Activated CD4-positive, alpha-beta T cell treated with anti-CD3 and anti-CD28 coated beads, Interleukin-2, amount 10 ng/mL, durations not matched to agents 24 days and 14 days (primary cell): ENCODE measurements around the gene SELENBP1. TPM values are rescaled to one million over a fixed set of nuclear protein-coding genes. Genes with fewer than 3 reads are reported as not detected.
"Not testable (repeated sequence)": the region's sequence is repeated elsewhere in the genome, so short reads cannot be mapped to it uniquely, and the experiment has no call there.

Experiments used
- DNase-seq: peaks from one replicate; pipeline ENCODE4 v3.0.0; 2022
- H3K27ac Mint-ChIP-seq: one replicate; pipeline ENCODE4 v1.8.0; 2022; ENCODE audit warnings: mild to moderate bottlenecking, mixed read lengths
- H3K27me3 Mint-ChIP-seq: one replicate; pipeline ENCODE4 v1.8.0; 2022; ENCODE audit warnings: mixed read lengths
- H3K36me3 Mint-ChIP-seq: one replicate; pipeline ENCODE4 v1.8.0; 2022; ENCODE audit warnings: low read depth, mild to moderate bottlenecking, mixed read lengths
- H3K4me1 Mint-ChIP-seq: one replicate; pipeline ENCODE4 v1.8.0; 2021; ENCODE audit warnings: mixed read lengths
- H3K4me3 Mint-ChIP-seq: one replicate; pipeline ENCODE4 v1.8.0; 2022; ENCODE audit warnings: mild to moderate bottlenecking, moderate library complexity, mixed read lengths
- H3K9me3 Mint-ChIP-seq: one replicate; pipeline ENCODE4 v1.8.0; 2021; ENCODE audit warnings: mixed read lengths
- intact Hi-C: fragments of 100-400 bp; cut with micrococcal nuclease; formaldehyde crosslinking; loops from one replicate; pipeline ENCODE4 v1.15.1; 2023
- total RNA-seq: library from RNA; stranded (reverse); gene quantifications from 2 replicates; pipeline ENCODE4 v1.2.3, GENCODE V29; 2022

Gene SELENBP1
- total RNA-seq, 1 donor from 2014 or later = not detected

- Mint-ChIP-seq H3K4me3 (peak within 1 kb of the TSS; percentile 94), H3K9me3 (no peaks in the 10 kb centered on the region), H3K27me3 (no peaks in the 10 kb centered on the region), H3K27ac (peak within 1 kb of the TSS; percentile 100), H3K36me3 (peaks cover 38% of the 10 kb centered on the region), H3K4me1 (peaks cover 23% of the 10 kb centered on the region)
- intact Hi-C loops = loop anchor here (1.0 to 5.0 kb wide), 2 partner anchors 52 to 87 kb away; partner anchors contain the start of gene RFX5
- peak; percentile 95 for DNase-seq
These were observed 27.0 kb upstream of the SELENBP1 start, which contains the start of gene PSMB4 for GRCh38 chr1:151399324-151400171. PSMB4 (plus strand) TSS chr1:151399573; CDS start chr1:151399588, 15 bp downstream.

GRCh38 chr1:151396265-151396664 lies 23.8 kb upstream of the SELENBP1 start:
- Mint-ChIP-seq H3K27me3 (peaks cover 13% of the 10 kb centered on the region), H3K36me3 (peaks cover 18% of the 10 kb centered on the region), H3K4me1 (peaks cover 16% of the 10 kb centered on the region)
- not testable (repeated sequence) for H3K27ac Mint-ChIP-seq, DNase-seq, H3K4me3 Mint-ChIP-seq, H3K9me3 Mint-ChIP-seq
- intact Hi-C loops = loop anchor here (5.0 kb wide), 1 partner anchor 84 kb away; no protein-coding TSS in a partner anchor

- intact Hi-C loops = no loop called here
- Mint-ChIP-seq H3K4me1 (no peaks in the 10 kb centered on the region), H3K9me3 (no peaks in the 10 kb centered on the region), H3K27ac (no peak overlapping the region), H3K27me3 (peaks cover 13% of the 10 kb centered on the region), H3K4me3 (no peak overlapping the region), H3K36me3 (no peaks in the 10 kb centered on the region)
- no peak for DNase-seq
These were observed 21.1 kb upstream of the SELENBP1 start for GRCh38 chr1:151393583-151393982.

GRCh38 chr1:151391079-151391563 lies 18.6 kb upstream of the SELENBP1 start:
- Mint-ChIP-seq H3K9me3 (no peaks in the 10 kb centered on the region), H3K4me1 (no peaks in the 10 kb centered on the region), H3K27me3 (peaks cover 16% of the 10 kb centered on the region), H3K27ac (no peak overlapping the region), H3K36me3 (no peaks in the 10 kb centered on the region), H3K4me3 (no peak overlapping the region)
- intact Hi-C loops = no loop called here
- DNase-seq = no peak

DNA sequence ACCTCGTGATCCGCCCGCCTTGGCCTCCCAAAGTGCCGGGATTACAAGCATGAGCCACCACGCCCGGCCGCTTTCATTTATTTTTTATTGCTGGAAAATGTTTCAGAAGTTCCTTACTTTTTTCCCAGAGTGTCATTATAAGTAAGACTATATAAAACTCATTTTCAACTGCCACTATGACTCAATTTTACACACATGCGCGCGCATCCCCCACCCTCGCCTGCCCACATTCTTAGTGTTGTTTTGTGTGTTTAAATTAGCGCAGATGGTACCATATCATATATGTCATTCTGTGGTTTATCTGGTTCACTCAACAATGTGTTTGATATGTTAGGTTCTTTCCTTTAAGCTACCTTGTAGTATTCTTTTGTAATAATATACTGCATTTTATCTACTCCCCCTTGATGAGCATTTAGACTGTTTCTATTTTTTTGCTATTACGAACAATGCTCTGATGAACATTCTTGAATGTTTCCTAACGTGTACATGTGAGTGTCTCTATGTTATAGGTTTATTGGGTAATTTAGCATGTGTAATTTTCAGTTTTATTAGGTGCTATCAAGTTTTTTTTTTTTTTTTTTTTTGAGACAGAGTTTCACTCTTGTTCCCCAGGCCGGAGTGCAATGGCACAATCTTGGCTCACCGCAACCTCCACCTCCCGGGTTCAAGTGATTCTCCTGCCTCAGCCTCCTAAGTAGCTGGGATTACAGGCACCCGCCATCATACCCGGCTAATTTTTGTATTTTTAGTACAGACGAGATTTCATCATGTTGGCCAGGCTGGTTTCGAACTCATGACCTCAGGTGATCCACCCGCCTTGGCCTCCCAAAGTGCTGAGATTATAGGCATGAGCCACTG lies 17.9 kb upstream of the SELENBP1 start:
- H3K4me3 Mint-ChIP-seq, H3K4me1 Mint-ChIP-seq, DNase-seq, H3K9me3 Mint-ChIP-seq, intact Hi-C loops, H3K36me3 Mint-ChIP-seq, H3K27ac Mint-ChIP-seq: not testable (repeated sequence)
- H3K27me3 Mint-ChIP-seq = peaks cover 16% of the 10 kb centered on the region

- Mint-ChIP-seq H3K36me3 (no peaks in the 10 kb centered on the region), H3K27me3 (peaks cover 3% of the 10 kb centered on the region), H3K9me3 (no peaks in the 10 kb centered on the region), H3K27ac (no peak overlapping the region), H3K4me1 (no peaks in the 10 kb centered on the region), H3K4me3 (no peak overlapping the region)
- intact Hi-C loops = no loop called here
- no peak for DNase-seq
These were observed 13.5 kb upstream of the SELENBP1 start for GRCh38 chr1:151386002-151386401.

- H3K4me1 Mint-ChIP-seq = no peaks in the 10 kb centered on the region
- no peak for DNase-seq
- H3K9me3 Mint-ChIP-seq = no peaks in the 10 kb centered on the region
- no peak overlapping the region for H3K4me3 Mint-ChIP-seq
- H3K27ac Mint-ChIP-seq = no peak overlapping the region
- H3K27me3 Mint-ChIP-seq = peaks cover 3% of the 10 kb centered on the region
- H3K36me3 Mint-ChIP-seq = no peaks in the 10 kb centered on the region
- intact Hi-C loops = no loop called here
These were observed 12.1 kb upstream of the SELENBP1 start for GRCh38 chr1:151384584-151384983.

GRCh38 chr1:151377150-151377884 lies 4.8 kb upstream of the SELENBP1 start:
- peaks cover 3% of the 10 kb centered on the region for H3K4me1 Mint-ChIP-seq
- no peak for DNase-seq
- H3K27ac Mint-ChIP-seq = no peak overlapping the region
- H3K4me3 Mint-ChIP-seq = no peak overlapping the region
- no peaks in the 10 kb centered on the region for H3K9me3 Mint-ChIP-seq
- intact Hi-C loops = no loop called here
- H3K27me3 Mint-ChIP-seq = peaks cover 6% of the 10 kb centered on the region
- no peaks in the 10 kb centered on the region for H3K36me3 Mint-ChIP-seq

- Mint-ChIP-seq H3K27me3 (peaks cover 5% of the 10 kb centered on the region), H3K27ac (no peak overlapping the region), H3K9me3 (no peaks in the 10 kb centered on the region), H3K4me1 (peaks cover 3% of the 10 kb centered on the region), H3K36me3 (no peaks in the 10 kb centered on the region), H3K4me3 (no peak overlapping the region)
- intact Hi-C loops = no loop called here
- no peak for DNase-seq
These were observed 691 bp upstream of the SELENBP1 start for GRCh38 chr1:151373196-151373595.

DNA sequence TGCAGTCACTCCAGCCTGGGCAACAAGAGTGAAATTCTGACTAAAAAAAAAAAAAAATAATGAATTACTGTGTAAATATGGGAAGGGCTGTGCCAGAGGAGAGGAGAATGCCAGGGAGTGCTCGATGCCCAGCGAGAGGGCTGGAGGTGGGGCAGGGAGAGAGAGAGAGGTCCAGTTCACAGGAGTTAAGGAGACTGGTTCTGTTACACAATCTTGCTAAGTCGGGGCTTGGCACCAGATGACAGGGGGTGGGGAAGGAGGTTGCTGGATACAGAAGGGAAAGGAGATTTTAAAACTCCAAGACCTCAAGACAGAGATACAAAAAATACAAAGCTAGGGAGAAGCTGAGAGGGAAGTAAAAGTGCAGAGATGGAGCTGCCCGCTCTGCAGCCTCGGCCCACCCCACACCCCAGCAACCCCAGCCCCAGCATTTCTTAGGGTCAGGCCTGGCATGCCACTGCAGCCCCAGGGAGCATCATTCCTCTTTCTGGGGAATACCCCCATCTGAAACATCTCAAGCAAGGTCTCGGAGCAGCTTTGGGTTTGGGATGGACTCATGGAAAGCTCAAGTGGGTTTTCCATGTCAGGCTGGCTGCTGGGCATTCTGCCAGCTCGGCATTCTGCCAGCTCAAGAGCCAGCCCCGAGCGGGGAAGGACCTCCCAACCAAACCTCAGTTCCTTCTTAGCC lies 991 bp downstream of the SELENBP1 start:
- intact Hi-C loops = no loop called here
- Mint-ChIP-seq H3K27ac (no peak overlapping the region), H3K27me3 (peaks cover 1% of the 10 kb centered on the region), H3K9me3 (no peaks in the 10 kb centered on the region), H3K4me1 (peaks cover 3% of the 10 kb centered on the region), H3K36me3 (no peaks in the 10 kb centered on the region), H3K4me3 (no peak overlapping the region)
- DNase-seq = no peak

GRCh38 chr1:151370211-151370911 lies 2.1 kb downstream of the SELENBP1 start:
- H3K27me3 Mint-ChIP-seq = no peaks in the 10 kb centered on the region
- no peak for DNase-seq
- no peak overlapping the region for H3K27ac Mint-ChIP-seq
- no peak overlapping the region for H3K4me3 Mint-ChIP-seq
- intact Hi-C loops = no loop called here
- H3K36me3 Mint-ChIP-seq = no peaks in the 10 kb centered on the region
- peaks cover 3% of the 10 kb centered on the region for H3K4me1 Mint-ChIP-seq
- H3K9me3 Mint-ChIP-seq = no peaks in the 10 kb centered on the region

DNA sequence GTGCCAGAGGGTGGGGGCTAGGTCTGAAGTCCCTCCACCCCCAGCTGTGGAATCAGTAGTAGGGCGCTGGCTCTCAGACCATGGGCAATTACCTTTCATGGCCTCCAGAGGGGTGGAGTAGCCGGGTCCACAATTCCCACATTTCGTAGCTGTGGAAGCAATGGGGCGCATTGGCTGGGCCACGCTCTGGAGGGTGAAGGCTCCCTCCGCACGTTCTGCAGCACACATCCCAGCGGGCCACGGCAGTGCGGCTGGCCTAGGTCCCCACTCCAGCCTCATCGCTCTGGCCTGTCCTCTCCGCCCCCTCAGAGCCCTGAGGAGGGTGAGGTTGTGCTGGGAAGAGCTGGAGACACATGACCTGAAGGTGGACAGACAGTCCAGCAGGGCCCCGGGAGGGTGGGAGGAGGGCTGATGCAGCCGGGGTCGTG lies 2.9 kb downstream of the SELENBP1 start:
- no peak for DNase-seq
- H3K4me1 Mint-ChIP-seq = peaks cover 3% of the 10 kb centered on the region
- H3K4me3 Mint-ChIP-seq = no peak overlapping the region
- no peaks in the 10 kb centered on the region for H3K36me3 Mint-ChIP-seq
- H3K27me3 Mint-ChIP-seq = no peaks in the 10 kb centered on the region
- H3K27ac Mint-ChIP-seq = no peak overlapping the region
- intact Hi-C loops = no loop called here
- no peaks in the 10 kb centered on the region for H3K9me3 Mint-ChIP-seq

- Mint-ChIP-seq H3K36me3 (no peaks in the 10 kb centered on the region), H3K9me3 (no peaks in the 10 kb centered on the region), H3K4me1 (peaks cover 3% of the 10 kb centered on the region), H3K27ac (no peak overlapping the region), H3K27me3 (no peaks in the 10 kb centered on the region), H3K4me3 (no peak overlapping the region)
- intact Hi-C loops = no loop called here
- no peak for DNase-seq
These were observed 3.2 kb downstream of the SELENBP1 start for GRCh38 chr1:151369302-151369610.
